Activated CD4-positive, alpha-beta T cell treated with anti-CD3 and anti-CD28 coated beads, Interleukin-2, amount 50 U/mL, for 1 hour (primary cell): ENCODE data around the gene HYAL2.
"Not testable (repeated sequence)": the region's sequence is repeated elsewhere in the genome, so short reads cannot be mapped to it uniquely, and the experiment has no call there.

Experiments
- DNase-seq: peaks from one replicate; pipeline ENCODE4 v3.0.0-alpha.2; 2020

HYAL2 gene

GRCh38 chr3:50327943-50328691 is 5.6 kb upstream of the HYAL2 start, which contains the start of gene TUSC2:
TSS of gene TUSC2 (minus strand) at chr3:50328223. CDS start at chr3:50328099, 124 bp downstream.
- peak; percentile 93 for DNase-seq

GRCh38 chr3:50327129-50327528 is 4.6 kb upstream of the HYAL2 start:
- DNase-seq: no peak

- DNase-seq: no peak
Observed at GRCh38 chr3:50326182-50326541, 3.6 kb upstream of the HYAL2 start.

DNA sequence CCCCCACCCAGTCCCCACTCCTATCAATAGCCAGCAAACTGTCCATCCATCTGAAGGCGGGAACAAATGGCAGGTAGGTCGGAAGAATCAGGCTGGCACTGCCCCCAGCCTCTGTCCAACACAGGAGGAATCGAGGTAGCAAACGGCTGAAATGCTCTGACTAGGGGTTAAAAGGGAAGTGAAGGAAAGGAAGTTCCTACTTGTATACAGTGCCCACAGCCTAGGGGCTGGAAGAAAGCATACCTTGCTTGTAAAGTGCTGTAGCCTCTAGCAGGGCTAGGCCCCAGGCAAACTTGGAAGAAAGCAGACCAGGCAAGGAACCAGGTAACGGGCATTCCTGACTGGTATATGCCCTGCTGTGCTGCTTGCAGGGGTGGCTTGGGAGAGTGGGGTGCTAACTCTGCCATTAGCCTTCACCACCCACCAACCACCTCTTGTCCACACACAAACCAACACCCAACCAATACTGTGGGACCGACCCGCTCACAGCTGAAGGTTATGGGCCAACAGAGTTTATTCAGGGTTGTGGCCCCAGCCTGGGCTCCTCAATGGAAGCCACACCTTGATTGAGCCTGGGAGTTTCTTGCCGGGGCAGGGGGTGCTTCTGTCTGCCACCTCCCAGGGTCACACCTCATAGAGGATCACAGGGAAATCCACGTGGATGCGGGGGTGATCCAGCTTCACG is 3.1 kb upstream of the HYAL2 start:
- no peak for DNase-seq

DNA sequence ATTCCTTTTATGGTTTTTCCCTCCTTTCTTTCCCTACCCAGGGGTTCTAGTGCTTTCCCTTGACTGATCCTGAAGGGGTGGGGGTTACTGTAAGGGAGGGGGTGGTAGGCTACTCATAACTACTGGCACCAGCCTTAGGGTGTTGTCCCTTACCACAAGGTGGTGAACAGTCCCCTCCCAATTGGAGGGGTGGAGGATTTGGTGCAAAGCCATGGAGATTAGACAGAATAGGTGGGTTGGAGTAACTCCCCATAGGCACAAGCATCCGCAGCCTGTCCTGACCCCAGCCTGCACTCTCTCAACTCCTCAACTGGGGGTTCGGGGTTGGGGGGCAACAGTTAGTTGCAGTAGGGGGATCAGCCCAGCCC is 2.6 kb upstream of the HYAL2 start:
- no peak for DNase-seq

- DNase-seq: peak; percentile 65
Observed at GRCh38 chr3:50324351-50325112, 2.0 kb upstream of the HYAL2 start.

DNA sequence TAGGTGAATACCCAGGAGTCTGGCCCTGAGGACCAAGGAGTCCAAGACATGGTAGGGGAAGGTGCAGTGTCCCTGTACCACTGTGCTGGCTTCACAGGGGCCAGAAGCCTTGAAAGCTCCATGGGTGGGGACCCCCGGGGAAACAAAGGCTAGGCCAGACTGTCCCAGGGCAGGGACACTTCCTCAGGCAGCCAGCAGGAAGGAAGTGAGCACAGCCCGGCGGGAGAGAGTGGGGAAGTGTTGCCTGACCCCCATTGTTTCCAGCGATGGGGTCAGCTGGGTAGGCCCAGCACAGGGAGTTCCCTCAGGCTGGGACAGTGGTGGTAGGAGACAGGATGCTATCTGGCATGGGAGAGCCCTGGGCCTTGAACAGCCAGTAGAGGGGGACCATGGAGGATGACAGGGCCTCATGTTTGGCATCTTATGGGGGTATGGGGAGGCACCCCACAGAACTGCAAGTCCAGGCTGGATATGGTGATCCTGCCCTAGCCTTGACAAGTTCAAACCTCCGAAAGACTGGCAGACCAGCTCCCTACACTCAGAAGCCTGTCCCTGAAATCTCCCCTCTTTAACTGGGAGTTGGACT is 1.2 kb upstream of the HYAL2 start:
- no peak for DNase-seq

GRCh38 chr3:50323092-50323600 is 601 bp upstream of the HYAL2 start:
- DNase-seq: no peak

- no peak for DNase-seq
Observed at GRCh38 chr3:50322115-50322385, 495 bp downstream of the HYAL2 start.

- DNase-seq: peak; percentile 78
Observed at GRCh38 chr3:50321336-50322114, 1.0 kb downstream of the HYAL2 start.

GRCh38 chr3:50320853-50321335 is 1.7 kb downstream of the HYAL2 start:
- no peak for DNase-seq

GRCh38 chr3:50319894-50320625 is 2.5 kb downstream of the HYAL2 start:
- DNase-seq: no peak

DNA sequence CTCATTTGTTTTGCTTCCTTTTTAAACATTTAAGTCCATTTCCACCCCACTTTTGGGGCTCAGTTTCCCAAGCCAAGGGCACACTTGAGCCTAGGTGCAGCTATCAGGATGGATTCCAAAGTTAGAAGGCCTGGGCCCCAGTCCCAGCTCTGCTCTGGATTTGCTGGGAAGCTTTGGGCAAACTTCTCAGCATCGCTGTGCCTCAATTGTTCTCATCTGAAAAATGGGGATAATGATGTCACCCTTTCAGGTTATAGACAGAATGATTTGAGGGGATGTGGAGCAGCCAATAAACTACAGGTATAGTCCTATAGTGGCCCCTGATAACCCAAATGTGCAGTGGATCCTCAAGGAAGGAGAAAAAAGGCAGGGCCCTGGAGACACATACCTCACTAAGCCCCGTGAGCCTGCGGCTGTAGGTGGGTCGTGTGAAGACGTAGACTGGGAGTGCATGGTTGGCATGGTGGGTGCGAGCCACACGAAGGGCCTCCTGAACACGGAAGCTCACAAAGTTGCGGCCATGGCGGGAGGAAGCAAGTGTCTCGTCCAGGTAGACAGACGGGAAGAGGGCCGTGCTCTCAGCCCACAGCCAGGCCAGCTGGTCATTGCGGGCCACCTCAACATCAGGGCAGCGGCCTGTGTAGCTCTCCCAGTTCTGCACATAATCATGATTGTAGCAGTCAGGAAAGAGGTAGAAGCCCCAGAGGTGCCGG is 3.2 kb downstream of the HYAL2 start:
- no peak for DNase-seq

- DNase-seq: no peak
Observed at GRCh38 chr3:50318615-50319014, 3.9 kb downstream of the HYAL2 start.

DNA sequence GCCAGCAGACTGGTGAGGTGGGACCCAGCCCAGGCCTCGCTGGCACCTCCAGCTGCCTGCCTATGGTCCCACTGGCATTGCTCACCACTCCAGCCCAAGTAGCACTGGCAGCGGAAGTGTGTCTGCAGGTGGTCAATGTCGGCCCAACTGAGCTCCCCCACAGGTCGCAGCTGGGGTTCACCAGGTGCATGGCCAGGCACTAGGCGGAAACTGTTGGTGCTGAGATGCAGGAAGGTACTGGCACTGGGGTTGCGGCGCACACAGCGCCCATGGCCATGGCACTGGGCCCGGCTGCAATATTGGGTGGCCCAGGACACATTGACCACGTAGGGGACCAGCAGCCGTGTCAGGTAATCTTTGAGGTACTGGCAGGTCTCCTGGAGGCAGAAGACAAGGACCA is 4.4 kb downstream of the HYAL2 start:
- no peak for DNase-seq

- no peak for DNase-seq
Observed at GRCh38 chr3:50317300-50317699, 5.2 kb downstream of the HYAL2 start.

DNA sequence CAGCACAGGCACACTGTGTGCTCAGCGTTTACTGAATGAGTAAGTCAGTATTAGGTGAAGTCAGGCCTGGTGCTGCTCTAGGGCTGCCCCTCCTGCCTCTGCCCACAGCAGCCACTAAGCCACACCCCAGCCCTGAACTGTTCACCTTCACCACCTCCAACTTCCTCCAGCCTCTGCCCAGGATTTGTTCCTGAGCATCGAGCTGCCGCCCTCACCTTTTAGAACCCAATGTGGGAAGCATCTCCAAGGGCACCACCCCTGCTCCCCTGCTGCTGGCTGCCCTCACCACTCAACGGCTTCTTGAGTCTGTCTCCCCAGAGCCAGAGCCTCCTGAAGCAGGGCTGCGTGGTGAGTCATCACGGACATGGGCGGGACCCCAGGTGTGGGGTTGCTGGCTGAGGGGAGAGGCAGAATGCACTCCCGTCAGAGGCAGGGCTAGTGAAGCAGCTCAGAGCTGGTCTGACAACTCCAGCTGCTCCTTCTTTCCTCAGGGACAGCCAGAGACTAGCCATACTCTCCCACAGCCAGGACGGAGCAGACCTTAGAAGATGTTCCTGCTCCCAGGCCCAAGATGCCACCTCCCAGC is 5.8 kb downstream of the HYAL2 start:
- DNase-seq: peak; percentile 73

DNA sequence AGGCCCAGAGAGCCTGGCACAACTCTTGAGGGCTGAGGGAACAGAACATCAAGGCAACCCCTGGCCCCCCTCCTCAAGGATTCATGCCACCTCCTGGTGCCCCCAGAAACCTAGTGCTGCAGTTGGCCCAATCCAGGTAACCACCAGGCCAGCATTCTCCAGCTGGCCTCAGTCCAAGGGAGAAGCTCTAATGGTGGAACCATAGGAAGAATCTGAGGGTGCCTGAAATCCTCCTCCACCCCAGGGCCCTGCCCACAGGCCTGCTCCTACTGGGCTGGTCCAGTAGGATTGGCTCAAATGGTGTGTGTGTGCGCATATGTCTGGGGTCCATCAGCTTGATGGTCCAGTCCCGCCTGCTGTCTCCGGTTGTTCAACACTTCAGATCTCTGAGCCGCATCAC is 7.7 kb downstream of the HYAL2 start:
- no peak for DNase-seq

GRCh38 chr3:50314342-50314741 is 8.2 kb downstream of the HYAL2 start:
- DNase-seq: no peak

DNA sequence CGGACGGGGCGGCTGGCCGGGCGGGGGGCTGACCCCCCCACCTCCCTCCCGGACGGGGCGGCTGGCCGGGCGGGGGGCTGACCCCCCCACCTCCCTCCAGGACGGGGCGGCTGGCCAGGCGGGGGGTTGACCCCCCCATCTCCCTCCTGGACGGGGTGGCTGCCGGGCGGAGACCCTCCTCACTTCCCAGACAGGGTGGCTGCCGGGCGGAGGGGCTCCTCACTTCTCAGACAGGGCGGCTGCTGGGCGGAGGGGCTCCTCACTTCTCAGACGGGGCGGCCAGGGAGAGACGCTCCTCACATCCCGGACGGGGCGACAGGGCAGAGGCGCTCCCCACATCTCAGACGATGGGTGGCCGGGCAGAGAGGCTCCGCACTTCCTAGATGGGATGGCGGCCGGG is 10.5 kb downstream of the HYAL2 start:
- DNase-seq: not testable (repeated sequence)

GRCh38 chr3:50304601-50305000 is 17.9 kb downstream of the HYAL2 start:
- no peak for DNase-seq
